ENCODE results near the gene CDK5RAP2.

GRCh38 chr9:120365386-120365785 is 214.6 kb downstream of the CDK5RAP2 start:
- no peak for TF ChIP-seq EZH2 (IDR thresholded peaks at IDR 0.05)
- TF ChIP-seq POLR2AphosphoS5 (IDR thresholded peaks at IDR 0.05; ENCODE audit: borderline replicate concordance, low read depth, low read length): no peak
- TF ChIP-seq FOXP2 (optimal IDR thresholded peaks at IDR 0.05; ENCODE audit: control extremely low read depth, extremely low read length, insufficient read depth): no peak
